Tibial nerve (tissue), 4 donors: ENCODE measurements around the gene TMTC1. TPM values are rescaled to one million over a fixed set of nuclear protein-coding genes. Genes with fewer than 3 reads are reported as not detected.

ENCODE experiments used
- DNase-seq, 2 donors: peaks; one replicate each; pipeline ENCODE4 v3.0.0-alpha.2; 2019; ENCODE audit warnings: low spot score in 2 of 2
- H3K27ac ChIP-seq, 4 donors: fragments of 200-600 bp; sonication (generic) in 3 of 4; one replicate each; pipeline ENCODE4 v1.5.1; 2017 to 2019; ENCODE audit warnings: mild to moderate bottlenecking in 1 of 4
- H3K27me3 ChIP-seq, 2 donors: fragments of 200-600 bp; sonication (generic) in 1 of 2; one replicate each; pipeline versions ENCODE4 v1.5.1 to v1.6.0; 2017 to 2019
- H3K36me3 ChIP-seq, 3 donors: fragments of 200-600 bp; sonication (generic); one replicate each; pipeline ENCODE4 v1.5.1; 2018 to 2019
- H3K4me1 ChIP-seq, 4 donors: fragments of 200-600 bp; sonication (generic) in 3 of 4; one replicate each; pipeline ENCODE4 v1.5.1; 2017 to 2019
- H3K4me3 ChIP-seq, 4 donors: fragments of 200-600 bp; sonication (generic) in 3 of 4; one replicate each; pipeline ENCODE4 v1.5.1; 2017 to 2019; ENCODE audit warnings: mild to moderate bottlenecking in 1 of 4, moderate library complexity in 1 of 4
- H3K9me3 ChIP-seq, 4 donors: fragments of 200-600 bp; sonication (generic) in 3 of 4; one replicate each; pipeline ENCODE4 v1.5.1; 2017 to 2019
- CTCF ChIP-seq, 5 experiments: fragments of 200-600 bp in 3 of 5; fragments of 450-650 bp in 2 of 5; sonication (generic) in 3 of 5; IDR thresholded peaks; one replicate each; pipeline ENCODE4 v1.5.1; 2016 to 2019; ENCODE audit warnings: antibody characterized with exemption in 5 of 5, mild to moderate bottlenecking in 3 of 5, moderate library complexity in 2 of 5
- EP300 ChIP-seq, 2 donors: sonication (generic); formaldehyde crosslinking; IDR thresholded peaks; one replicate each; pipeline ENCODE4 v1.6.1; 2017; ENCODE audit warnings: antibody characterized with exemption in 2 of 2, mild to moderate bottlenecking in 1 of 2
- POLR2A ChIP-seq, 2 donors: fragments of 450-650 bp; IDR thresholded peaks; one replicate each; pipeline ENCODE4 v1.6.1; 2017; ENCODE audit warnings: antibody characterized with exemption in 2 of 2, mild to moderate bottlenecking in 2 of 2, moderate library complexity in 2 of 2
- WGBS, 2 donors: methylation state at CpG; one replicate each; pipeline ENCODE4 v1.1.5; 2018; 5-methylcytosine and 5-hydroxymethylcytosine counted together
- total RNA-seq, 4 donors: library from RNA; depleted of rRNA; stranded (reverse); fragments of >200 nt; gene quantifications; one replicate each; pipeline ENCODE4 v1.1.0, GENCODE V29; 2016

Gene TMTC1
- total RNA-seq, 4 donors from 2014 or later = 111 to 207 (median 144) TPM

GRCh38 chr12:29782285-29782870, 1.4 kb downstream of the TMTC1 start:
- Histone ChIP-seq H3K27me3 (no peaks in the 10 kb centered on the region), H3K9me3 (peaks cover 0 to 5% (median 0%) of the 10 kb centered on the region in 4 donors), H3K4me3 (peak overlapping the region; percentile 44 to 90 (median 55)), H3K36me3 (no peaks in the 10 kb centered on the region), H3K4me1 (peaks cover 0 to 36% (median 1%) of the 10 kb centered on the region in 4 donors), H3K27ac (peak overlapping the region; percentile 53 to 91 (median 76))
- WGBS, 2 donors = 11 to 12% methylated on average over 16 of the region's 16 CpGs
- DNase-seq = peak in 1 of 2 donors; percentile 29
- TF ChIP-seq CTCF (IDR thresholded peaks at IDR 0.05) (no peak), EP300 (IDR thresholded peaks at IDR 0.05) (peak in 1 of 2 donors; percentile 31), POLR2A (IDR thresholded peaks at IDR 0.05) (peak in 1 of 2 donors; percentile 13)

- Histone ChIP-seq H3K9me3 (peaks cover 0 to 5% (median 0%) of the 10 kb centered on the region in 4 donors), H3K36me3 (no peaks in the 10 kb centered on the region), H3K27me3 (no peaks in the 10 kb centered on the region), H3K4me1 (peaks cover 0 to 36% (median 1%) of the 10 kb centered on the region in 4 donors), H3K27ac (peak overlapping the region in 2 of 4 donors; percentile 84 to 91), H3K4me3 (peak overlapping the region; percentile 44 to 90 (median 55))
- WGBS, 2 donors = 56 to 60% methylated on average over 2 of the region's 2 CpGs
- TF ChIP-seq POLR2A (IDR thresholded peaks at IDR 0.05) (no peak), EP300 (IDR thresholded peaks at IDR 0.05) (no peak), CTCF (IDR thresholded peaks at IDR 0.05) (no peak)
- no peak for DNase-seq
Observed at GRCh38 chr12:29781705-29782266, 2.0 kb downstream of the TMTC1 start.

- H3K4me3 ChIP-seq = peak overlapping the region in 3 of 4 donors; percentile 48 to 90 (median 62)
- H3K9me3 ChIP-seq = peaks cover 0 to 5% (median 0%) of the 10 kb centered on the region in 4 donors
- TF ChIP-seq CTCF (IDR thresholded peaks at IDR 0.05) (no peak), POLR2A (IDR thresholded peaks at IDR 0.05) (no peak), EP300 (IDR thresholded peaks at IDR 0.05) (no peak)
- no peak for DNase-seq
- no peaks in the 10 kb centered on the region for H3K27me3 ChIP-seq
- no peaks in the 10 kb centered on the region for H3K36me3 ChIP-seq
- H3K27ac ChIP-seq = peak overlapping the region in 2 of 4 donors; percentile 84 to 91
- peaks cover 0 to 36% (median 1%) of the 10 kb centered on the region in 4 donors for H3K4me1 ChIP-seq
Observed at GRCh38 chr12:29781188-29781587, 2.6 kb downstream of the TMTC1 start.

- no peak overlapping the region for H3K4me3 ChIP-seq
- H3K4me1 ChIP-seq = peaks cover 0 to 36% (median 1%) of the 10 kb centered on the region in 4 donors
- TF ChIP-seq CTCF (IDR thresholded peaks at IDR 0.05) (no peak), POLR2A (IDR thresholded peaks at IDR 0.05) (no peak), EP300 (IDR thresholded peaks at IDR 0.05) (no peak)
- no peak for DNase-seq
- no peaks in the 10 kb centered on the region for H3K27me3 ChIP-seq
- peaks cover 0 to 5% (median 0%) of the 10 kb centered on the region in 4 donors for H3K9me3 ChIP-seq
- H3K27ac ChIP-seq = no peak overlapping the region
- H3K36me3 ChIP-seq = peaks cover 0 to 2% (median 0%) of the 10 kb centered on the region in 3 donors
Observed at GRCh38 chr12:29780084-29780483, 3.7 kb downstream of the TMTC1 start.

GRCh38 chr12:29778531-29778930, 5.2 kb downstream of the TMTC1 start:
- no peak for DNase-seq
- H3K27me3 ChIP-seq = no peaks in the 10 kb centered on the region
- peaks cover 0 to 26% (median 1%) of the 10 kb centered on the region in 4 donors for H3K4me1 ChIP-seq
- H3K27ac ChIP-seq = no peak overlapping the region
- no peak for TF ChIP-seq CTCF (IDR thresholded peaks at IDR 0.05)
- no peak for TF ChIP-seq EP300 (IDR thresholded peaks at IDR 0.05)
- no peak for TF ChIP-seq POLR2A (IDR thresholded peaks at IDR 0.05)
- no peak overlapping the region for H3K4me3 ChIP-seq
- H3K9me3 ChIP-seq = peaks cover 0 to 5% (median 0%) of the 10 kb centered on the region in 4 donors
- H3K36me3 ChIP-seq = peaks cover 0 to 2% (median 0%) of the 10 kb centered on the region in 3 donors
